Measurements from ENCODE around the gene IQSEC3. TPM values are rescaled to one million over a fixed set of nuclear protein-coding genes. Genes with fewer than 3 reads are reported as not detected.

IQSEC3 gene
- total and polyA plus RNA-seq, 10 of the 15 experiments (the other 5 are each of a cell fraction or from before 2014, with no cell fraction given), result not detected

DNA sequence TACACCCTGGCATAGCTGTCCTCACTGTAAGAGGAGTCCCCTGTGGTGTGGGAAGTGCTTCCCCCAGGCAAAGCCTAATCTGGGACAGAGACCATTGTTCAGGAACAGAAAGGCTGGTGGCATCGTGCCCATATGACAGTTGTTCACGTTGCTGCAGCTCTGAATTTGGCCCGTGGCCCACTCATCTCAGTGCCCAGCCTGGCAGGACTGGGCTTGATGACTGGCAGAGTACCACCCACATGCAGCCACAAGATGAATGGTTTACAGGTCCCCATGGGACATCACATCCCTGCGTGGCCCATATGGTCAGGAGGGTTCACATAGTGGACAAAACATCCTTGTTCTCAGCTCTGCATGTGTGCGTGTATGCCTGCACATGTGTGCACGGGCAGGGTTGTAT is 17.5 kb downstream of the IQSEC3 start (continued):
- no peak for TF ChIP-seq ZNF592 (IDR thresholded peaks at IDR 0.05)
- no peak for TF ChIP-seq MYC (IDR thresholded peaks at IDR 0.05; ENCODE audit: insufficient read depth, insufficient read length, insufficient replicate concordance, low read length, severe bottlenecking)
- no peak for TF ChIP-seq ATF3 (IDR thresholded peaks at IDR 0.05; ENCODE audit: borderline replicate concordance, extremely low read depth, low read depth, low read length)
- TF ChIP-seq NFIC (IDR thresholded peaks at IDR 0.05; ENCODE audit: low read depth, low read length), result no peak
- TF ChIP-seq ZNF384 (IDR thresholded peaks at IDR 0.05; ENCODE audit: borderline replicate concordance, low read depth, low read length), result no peak
- no peak for TF ChIP-seq EZH2 (IDR thresholded peaks at IDR 0.05; ENCODE audit: borderline replicate concordance, control insufficient read depth, low read depth, low read length)
- TF ChIP-seq PRDM15 (CRISPR knock-in tag; IDR thresholded peaks at IDR 0.05), result no peak
- no peak for TF ChIP-seq CTCF (IDR thresholded peaks at IDR 0.05 in 2 of 3, conservative IDR thresholded peaks at IDR 0.05 in 1 of 3; ENCODE audit: control insufficient read depth in 2 of 3, extremely low read depth in 1 of 3, insufficient read depth in 1 of 3, low read depth in 3 of 3, low read length in 3 of 3)
- TF ChIP-seq PKNOX1 (IDR thresholded peaks at IDR 0.05), result no peak
- TF ChIP-seq MXI1 (IDR thresholded peaks at IDR 0.05; ENCODE audit: low read depth, low read length), result no peak
